ENCODE data around the gene ARHGEF17. TPM values are rescaled to one million over a fixed set of nuclear protein-coding genes. Genes with fewer than 3 reads are reported as not detected.
"Not testable (repeated sequence)": the region's sequence is repeated elsewhere in the genome, so short reads cannot be mapped to it uniquely, and the experiment has no call there.

The ARHGEF17 gene
- total RNA-seq, 1 donor from 2014 or later, result 56.5 TPM

- intact Hi-C loops (cut with DNase I), result no loop called here
- Histone ChIP-seq H3K36me3 (no peaks in the 10 kb centered on the region), H3K9me3 (no peaks in the 10 kb centered on the region), H3K4me1 (peaks cover 22% of the 10 kb centered on the region), H3K27me3 (ENCODE audit: low read depth) (no peaks in the 10 kb centered on the region), H3K4me3 (no peak overlapping the region), H3K27ac (no peak overlapping the region)
- ATAC-seq, result no peak
- no peak for DNase-seq
- TF ChIP-seq CTCF (IDR thresholded peaks at IDR 0.05), result no peak
These were observed 37.1 kb upstream of the ARHGEF17 start for GRCh38 chr11:73270855-73271477.

- DNase-seq; H3K36me3 ChIP-seq; H3K9me3 ChIP-seq; H3K27ac ChIP-seq; ATAC-seq; intact Hi-C loops (cut with DNase I); H3K27me3 ChIP-seq (ENCODE audit: low read depth); H3K4me3 ChIP-seq: not testable (repeated sequence)
- peaks cover 22% of the 10 kb centered on the region for H3K4me1 ChIP-seq
These were observed 36.6 kb upstream of the ARHGEF17 start for GRCh38 chr11:73271478-73271865.

- peak; percentile 62 for DNase-seq
- intact Hi-C loops (cut with DNase I), result no loop called here
These were observed 36.0 kb upstream of the ARHGEF17 start, which contains the start of gene P2RY6 for GRCh38 chr11:73271936-73272679. Gene P2RY6 (plus strand): TSS chr11:73272338. CDS start chr11:73296519, 24,181 bp downstream.

GRCh38 chr11:73272680-73273038 is 35.4 kb upstream of the ARHGEF17 start:
- Histone ChIP-seq H3K36me3 (no peaks in the 10 kb centered on the region), H3K27ac (peak overlapping the region; percentile 18), H3K4me3 (peak overlapping the region; percentile 17), H3K9me3 (no peaks in the 10 kb centered on the region), H3K27me3 (ENCODE audit: low read depth) (no peaks in the 10 kb centered on the region), H3K4me1 (peaks cover 22% of the 10 kb centered on the region)
- DNase-seq (no peak), ATAC-seq (no peak)
- no peak for TF ChIP-seq CTCF (IDR thresholded peaks at IDR 0.05)
- intact Hi-C loops (cut with DNase I), result no loop called here

More at GRCh38 chr11:73271936-73272679, 36.0 kb upstream of the ARHGEF17 start, which contains the start of gene P2RY6:
- H3K4me1 ChIP-seq, result peaks cover 22% of the 10 kb centered on the region
- no peaks in the 10 kb centered on the region for H3K9me3 ChIP-seq
- H3K36me3 ChIP-seq, result no peaks in the 10 kb centered on the region
- peak within 1 kb of the TSS; percentile 18 for H3K27ac ChIP-seq
- H3K27me3 ChIP-seq (ENCODE audit: low read depth), result no peaks in the 10 kb centered on the region
- peak; percentile 60 to 61 for ATAC-seq
- no peak for TF ChIP-seq CTCF (IDR thresholded peaks at IDR 0.05)
- peak within 1 kb of the TSS; percentile 17 for H3K4me3 ChIP-seq

GRCh38 chr11:73273222-73273895 is 34.7 kb upstream of the ARHGEF17 start:
- H3K36me3 ChIP-seq, result no peaks in the 10 kb centered on the region
- no peak overlapping the region for H3K27ac ChIP-seq
- peaks cover 22% of the 10 kb centered on the region for H3K4me1 ChIP-seq
- DNase-seq (no peak), ATAC-seq (no peak)
- TF ChIP-seq CTCF (IDR thresholded peaks at IDR 0.05), result no peak
- H3K27me3 ChIP-seq (ENCODE audit: low read depth), result no peaks in the 10 kb centered on the region
- peak overlapping the region; percentile 17 for H3K4me3 ChIP-seq
- no peaks in the 10 kb centered on the region for H3K9me3 ChIP-seq
- intact Hi-C loops (cut with DNase I), result no loop called here

GRCh38 chr11:73274191-73274590 is 33.9 kb upstream of the ARHGEF17 start:
- H3K4me3 ChIP-seq; H3K27ac ChIP-seq; H3K36me3 ChIP-seq; ATAC-seq; H3K9me3 ChIP-seq; DNase-seq; intact Hi-C loops (cut with DNase I); H3K27me3 ChIP-seq (ENCODE audit: low read depth): not testable (repeated sequence)
- peaks cover 16% of the 10 kb centered on the region for H3K4me1 ChIP-seq
